GM12891 (cell line): ENCODE results near the gene CPNE7.

Experiments
- DNase-seq: peaks from one replicate; pipeline ENCODE4 v3.0.0; 2011; ENCODE audit warnings: low spot score; ENCODE audit not compliant: insufficient read length
- FAIRE-seq: peaks from 2 replicates; lab custom pipeline; 2011; peaks lifted over from hg19 to GRCh38; lab: Jason Lieb, UNC
- PAX5 ChIP-seq: IDR thresholded peaks from 2 replicates; pipeline ENCODE4 v1.6.1; 2011; ENCODE audit warnings: low read length, moderate library complexity, mild to moderate bottlenecking; ENCODE audit not compliant: insufficient read depth, severe bottlenecking
- POLR2A ChIP-seq: IDR thresholded peaks from 2 replicates; pipeline ENCODE4 v1.6.1; 2011; ENCODE audit warnings: low read depth, low read length, control low read depth
- POLR2AphosphoS5 ChIP-seq: IDR thresholded peaks from 2 replicates; pipeline ENCODE4 v1.6.1; 2011; ENCODE audit warnings: low read depth, low read length, control low read depth
- POU2F2 ChIP-seq: IDR thresholded peaks from 2 replicates; pipeline ENCODE4 v1.6.1; 2011; ENCODE audit warnings: low read depth, mild to moderate bottlenecking, control low read depth, low read length, moderate library complexity
- SPI1 ChIP-seq: IDR thresholded peaks from 2 replicates; pipeline ENCODE4 v1.6.1; 2011; ENCODE audit warnings: low read depth, low read length, control low read depth
- TAF1 ChIP-seq: IDR thresholded peaks from 2 replicates; pipeline ENCODE4 v1.6.1; 2011; ENCODE audit warnings: low read depth, low read length, control low read depth

The CPNE7 gene

GRCh38 chr16:89557690-89558490 lies 17.7 kb upstream of the CPNE7 start:
- no peak for TF ChIP-seq SPI1
- no peak for TF ChIP-seq TAF1
- no peak for TF ChIP-seq POLR2AphosphoS5
- no peak for TF ChIP-seq PAX5
- no peak for TF ChIP-seq POU2F2
- no peak for TF ChIP-seq POLR2A
- DNase-seq = no peak
- FAIRE-seq = no peak

GRCh38 chr16:89560378-89561141 lies 15.0 kb upstream of the CPNE7 start, which contains the start of gene RPL13:
RPL13 (plus strand) TSS chr16:89560682; CDS start chr16:89560960, 278 bp downstream.
- peak; percentile 90 for TF ChIP-seq POU2F2
- peak; percentile 99 for TF ChIP-seq POLR2AphosphoS5
- peak; percentile 100 for TF ChIP-seq TAF1
- peak; percentile 65 for TF ChIP-seq SPI1
- TF ChIP-seq PAX5 = peak; percentile 5
- TF ChIP-seq POLR2A = peak; percentile 99
- peak; percentile 97 for DNase-seq
- peak; percentile 75 for FAIRE-seq

- DNase-seq = no peak
- no peak for FAIRE-seq
- no peak for TF ChIP-seq TAF1
- no peak for TF ChIP-seq SPI1
- TF ChIP-seq PAX5 = no peak
- no peak for TF ChIP-seq POLR2AphosphoS5
- no peak for TF ChIP-seq POLR2A
- TF ChIP-seq POU2F2 = no peak
Observed at GRCh38 chr16:89561142-89561883, 14.2 kb upstream of the CPNE7 start.

- TF ChIP-seq SPI1 (no peak), POU2F2 (no peak), POLR2A (peak; percentile 54), PAX5 (no peak), TAF1 (no peak), POLR2AphosphoS5 (peak; percentile 22; the same call in 1 of the 2 replicates)
- DNase-seq = no peak
- FAIRE-seq = no peak
Observed at GRCh38 chr16:89561884-89562599, 13.5 kb upstream of the CPNE7 start.

- no peak for FAIRE-seq
- DNase-seq = no peak
- TF ChIP-seq POLR2AphosphoS5 = no peak
- no peak for TF ChIP-seq TAF1
Observed at GRCh38 chr16:89562939-89563338, 12.6 kb upstream of the CPNE7 start.

- FAIRE-seq (no peak), DNase-seq (no peak)
- TF ChIP-seq SPI1 (no peak), TAF1 (no peak), POLR2A (peak; percentile 77), POU2F2 (0 out of 2 replicates have a peak, but pooled peaks have one; percentile 18), POLR2AphosphoS5 (peak; percentile 85), PAX5 (no peak)
Observed at GRCh38 chr16:89563639-89564392, 11.7 kb upstream of the CPNE7 start.

- peak; percentile 79 for TF ChIP-seq POLR2AphosphoS5
- TF ChIP-seq PAX5 = no peak
- peak; percentile 82 for TF ChIP-seq POLR2A
- TF ChIP-seq SPI1 = no peak
- 0 out of 2 replicates have a peak, but pooled peaks have one; percentile 33 for TF ChIP-seq TAF1
- no peak; the same call in 1 of the 2 replicates for TF ChIP-seq POU2F2
- FAIRE-seq (no peak), DNase-seq (no peak)
Observed at GRCh38 chr16:89564476-89565255, 10.9 kb upstream of the CPNE7 start.

- DNase-seq = no peak
- no peak for FAIRE-seq
- TF ChIP-seq PAX5 = no peak
- TF ChIP-seq POU2F2 = no peak
- no peak for TF ChIP-seq POLR2AphosphoS5
- TF ChIP-seq TAF1 = no peak
- TF ChIP-seq SPI1 = no peak
- TF ChIP-seq POLR2A = no peak
Observed at GRCh38 chr16:89565256-89565505, 10.4 kb upstream of the CPNE7 start.
